ENCODE data around the gene DNAH1.

The DNAH1 gene

DNA sequence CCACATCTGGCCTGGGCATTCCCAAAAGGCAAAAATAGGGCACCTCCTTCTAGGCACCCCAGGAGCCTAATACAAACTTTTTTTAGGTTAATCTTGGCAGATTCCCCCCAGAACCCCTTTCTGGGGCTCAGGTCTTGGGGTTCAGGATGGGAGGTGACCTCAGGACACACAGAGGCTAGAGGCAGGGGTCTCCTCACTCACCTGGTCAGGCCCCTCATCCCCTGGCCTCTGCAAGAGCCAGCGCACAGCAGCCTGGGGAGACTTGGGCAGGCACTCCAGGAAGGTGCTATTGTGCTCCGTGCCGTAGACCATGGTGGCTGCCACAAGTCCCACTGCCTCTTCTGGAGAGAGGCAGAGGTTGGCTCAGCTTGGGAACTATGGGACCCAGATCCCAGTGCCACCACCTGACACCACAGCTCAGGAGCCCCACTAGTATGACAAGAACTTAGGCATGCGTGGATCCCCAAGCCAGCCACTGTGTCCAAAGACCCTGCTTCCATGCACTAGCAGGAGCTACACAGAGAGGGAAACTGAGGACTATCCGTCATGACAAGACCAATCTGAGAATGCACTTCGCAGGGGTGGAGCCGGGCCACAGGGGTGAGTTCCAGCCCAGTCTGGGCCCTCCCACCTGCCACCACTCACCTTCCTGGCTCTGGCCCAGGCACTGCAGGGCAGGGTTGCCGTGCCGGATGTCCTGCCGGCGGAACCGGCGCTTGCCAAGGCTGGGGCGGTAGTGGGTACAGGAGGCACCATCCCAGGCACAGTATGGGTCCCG, 121.4 kb downstream of the DNAH1 start:
- H3K27ac ChIP-seq, result no peak overlapping the region
- no peak overlapping the region for H3K4me3 ChIP-seq
- no peaks in the 10 kb centered on the region for H3K9me3 ChIP-seq
- no peaks in the 10 kb centered on the region for H3K36me3 ChIP-seq
- H3K4me1 ChIP-seq, result peaks cover 0 to 18% (median 0%) of the 10 kb centered on the region in 4 donors
- H3K27me3 ChIP-seq, result no peaks in the 10 kb centered on the region
- peak in 1 of 2 donors; percentile 63 for DNase-seq
- TF ChIP-seq, protein P1, sequence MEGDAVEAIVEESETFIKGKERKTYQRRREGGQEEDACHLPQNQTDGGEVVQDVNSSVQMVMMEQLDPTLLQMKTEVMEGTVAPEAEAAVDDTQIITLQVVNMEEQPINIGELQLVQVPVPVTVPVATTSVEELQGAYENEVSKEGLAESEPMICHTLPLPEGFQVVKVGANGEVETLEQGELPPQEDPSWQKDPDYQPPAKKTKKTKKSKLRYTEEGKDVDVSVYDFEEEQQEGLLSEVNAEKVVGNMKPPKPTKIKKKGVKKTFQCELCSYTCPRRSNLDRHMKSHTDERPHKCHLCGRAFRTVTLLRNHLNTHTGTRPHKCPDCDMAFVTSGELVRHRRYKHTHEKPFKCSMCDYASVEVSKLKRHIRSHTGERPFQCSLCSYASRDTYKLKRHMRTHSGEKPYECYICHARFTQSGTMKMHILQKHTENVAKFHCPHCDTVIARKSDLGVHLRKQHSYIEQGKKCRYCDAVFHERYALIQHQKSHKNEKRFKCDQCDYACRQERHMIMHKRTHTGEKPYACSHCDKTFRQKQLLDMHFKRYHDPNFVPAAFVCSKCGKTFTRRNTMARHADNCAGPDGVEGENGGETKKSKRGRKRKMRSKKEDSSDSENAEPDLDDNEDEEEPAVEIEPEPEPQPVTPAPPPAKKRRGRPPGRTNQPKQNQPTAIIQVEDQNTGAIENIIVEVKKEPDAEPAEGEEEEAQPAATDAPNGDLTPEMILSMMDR (IDR thresholded peaks at IDR 0.05), result no peak
- intact Hi-C loops (cut with DNase I; ENCODE audit: low total_unique reads), result no loop called here

DNA sequence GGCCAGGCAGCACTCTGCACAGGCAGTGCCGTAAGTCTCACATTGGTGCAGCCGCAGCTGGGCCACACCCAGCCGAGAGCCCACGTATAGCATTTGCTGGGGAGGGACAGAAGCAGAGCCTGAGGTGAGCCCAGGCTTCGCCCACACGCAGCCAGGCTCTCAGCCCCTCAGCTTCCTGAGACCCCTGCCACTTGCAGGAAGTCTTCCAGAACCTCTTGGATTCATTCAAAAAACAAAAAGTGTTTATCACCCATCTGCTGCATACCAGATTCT, 121.9 kb downstream of the DNAH1 start:
- Histone ChIP-seq H3K9me3 (no peaks in the 10 kb centered on the region), H3K27ac (no peak overlapping the region), H3K4me3 (no peak overlapping the region), H3K4me1 (peaks cover 0 to 16% (median 0%) of the 10 kb centered on the region in 4 donors), H3K27me3 (no peaks in the 10 kb centered on the region), H3K36me3 (no peaks in the 10 kb centered on the region)
- TF ChIP-seq, protein P1 (IDR thresholded peaks at IDR 0.05), result no peak
- DNase-seq, result no peak
- intact Hi-C loops (cut with DNase I; ENCODE audit: low total_unique reads), result no loop called here

DNA sequence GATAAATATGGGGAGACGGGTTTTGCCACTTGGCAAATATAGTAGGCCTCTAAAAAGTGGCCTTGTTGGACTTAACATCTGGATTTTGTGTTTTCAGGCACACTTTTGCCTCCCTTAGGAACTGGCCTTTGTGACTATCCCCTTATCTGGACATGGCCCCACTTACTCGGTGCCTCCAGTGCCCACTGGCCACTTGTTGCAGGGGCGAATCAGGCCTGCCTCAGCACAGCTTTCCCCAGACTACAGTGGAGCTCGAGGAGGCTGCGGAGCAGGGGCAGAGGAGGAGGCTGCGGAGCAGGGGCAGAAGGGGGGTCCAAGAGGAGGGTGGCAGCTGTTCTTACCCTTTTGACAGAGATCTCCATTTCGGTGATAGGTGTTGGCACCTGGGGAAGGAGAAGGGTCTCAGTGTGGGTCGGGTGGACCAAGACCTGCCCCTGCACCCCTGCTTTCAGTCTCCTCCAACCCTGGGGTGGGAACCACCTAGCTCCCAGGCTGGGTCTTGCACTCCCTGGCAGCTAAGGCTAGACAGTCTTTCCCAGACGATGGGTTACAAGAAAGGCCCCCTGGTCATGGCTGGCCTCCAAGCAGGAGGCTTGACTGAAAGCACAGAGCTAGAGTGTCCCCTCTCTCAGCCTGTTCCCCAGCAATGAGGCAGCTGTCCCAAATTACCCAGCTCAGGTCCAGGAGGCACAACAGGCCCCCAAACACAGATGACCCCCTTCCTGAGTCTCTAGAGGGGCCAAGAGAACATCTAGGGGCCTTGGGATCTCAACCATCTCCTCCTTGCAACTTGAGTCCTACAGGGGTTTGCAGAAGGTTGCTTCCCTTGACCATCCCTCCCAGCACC, 122.7 kb downstream of the DNAH1 start:
- DNase-seq, result peak in 1 of 2 donors; percentile 55
- Histone ChIP-seq H3K36me3 (no peaks in the 10 kb centered on the region), H3K27ac (no peak overlapping the region), H3K4me3 (no peak overlapping the region), H3K27me3 (no peaks in the 10 kb centered on the region), H3K4me1 (peaks cover 0 to 11% (median 0%) of the 10 kb centered on the region in 4 donors), H3K9me3 (no peaks in the 10 kb centered on the region)
- TF ChIP-seq, protein P1 (IDR thresholded peaks at IDR 0.05), result no peak
- intact Hi-C loops (cut with DNase I; ENCODE audit: low total_unique reads), result no loop called here

DNA sequence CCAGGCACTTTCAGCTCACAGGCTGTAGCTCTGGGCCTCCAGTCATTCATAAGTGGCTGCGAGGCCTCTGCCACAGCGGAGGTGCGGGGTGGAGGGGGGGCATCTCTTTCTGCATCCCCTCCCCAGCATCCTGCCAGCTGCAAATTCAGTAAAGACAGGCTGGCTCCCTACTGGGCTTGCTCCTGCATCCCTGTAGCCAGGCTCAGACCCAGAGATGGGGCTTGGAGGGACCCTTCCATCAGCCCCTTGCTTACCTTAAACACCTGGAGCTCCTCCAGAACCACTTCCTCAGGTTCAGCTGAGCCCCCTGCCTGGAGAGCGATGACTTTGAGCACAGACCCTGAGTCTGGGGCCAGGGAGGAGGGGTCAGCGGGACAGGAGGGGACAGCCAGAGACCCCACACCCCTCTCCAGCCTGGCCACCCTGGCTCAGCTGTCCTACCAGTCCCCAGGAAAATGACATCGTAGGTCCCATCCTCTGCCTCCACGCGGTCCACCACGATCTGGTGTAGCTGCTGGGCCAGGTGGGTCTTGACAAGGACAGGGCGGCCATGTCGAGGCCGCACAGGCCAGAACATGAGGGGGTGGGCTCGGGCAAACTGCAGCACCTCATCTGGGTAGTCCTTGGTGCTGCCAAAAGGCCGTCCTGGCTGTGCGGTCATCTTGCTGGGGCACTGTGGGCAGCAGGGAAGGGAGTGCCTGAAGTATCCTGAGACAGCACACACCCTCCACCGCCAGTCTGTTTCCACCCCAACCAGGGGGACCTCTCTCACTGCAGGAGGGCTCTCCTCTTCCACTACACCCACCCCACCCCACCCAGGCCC, 123.5 kb downstream of the DNAH1 start:
- Histone ChIP-seq H3K4me1 (peaks cover 0 to 11% (median under 1%) of the 10 kb centered on the region in 4 donors), H3K4me3 (no peak overlapping the region), H3K27me3 (no peaks in the 10 kb centered on the region), H3K27ac (no peak overlapping the region), H3K9me3 (no peaks in the 10 kb centered on the region), H3K36me3 (no peaks in the 10 kb centered on the region)
- intact Hi-C loops (cut with DNase I; ENCODE audit: low total_unique reads), result no loop called here
- TF ChIP-seq, protein P1 (IDR thresholded peaks at IDR 0.05), result no peak
- DNase-seq, result peak in 1 of 2 donors; percentile 54

DNA sequence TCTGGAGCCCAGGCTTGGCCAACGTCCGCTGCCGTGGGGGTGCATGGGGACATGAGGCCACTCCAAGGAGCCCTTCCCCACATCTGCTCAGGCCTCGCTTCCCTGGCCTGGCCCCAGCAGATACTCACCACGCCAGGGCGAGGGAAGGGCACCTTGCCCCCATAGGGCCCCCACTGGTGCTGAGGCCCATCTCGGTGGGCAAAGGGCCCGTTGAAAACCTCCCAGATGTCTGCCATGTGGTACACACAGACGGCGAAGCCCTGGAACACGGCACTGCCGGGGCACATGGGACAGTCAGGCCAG, 124.1 kb downstream of the DNAH1 start:
- Histone ChIP-seq H3K27ac (no peak overlapping the region), H3K4me1 (peaks cover 0 to 16% (median 4%) of the 10 kb centered on the region in 4 donors), H3K27me3 (no peaks in the 10 kb centered on the region), H3K4me3 (no peak overlapping the region), H3K9me3 (no peaks in the 10 kb centered on the region), H3K36me3 (no peaks in the 10 kb centered on the region)
- DNase-seq, result peak in 1 of 2 donors; percentile 58
- TF ChIP-seq, protein P1 (IDR thresholded peaks at IDR 0.05), result no peak
- intact Hi-C loops (cut with DNase I; ENCODE audit: low total_unique reads), result no loop called here
